Measurements from ENCODE around the gene ARHGAP21.
A peak's percentile ranks its signal among the peaks of the same experiment; 100 is the strongest.
"Not testable (repeated sequence)": the region's sequence is repeated elsewhere in the genome, so short reads cannot be mapped to it uniquely, and the experiment has no call there.

ARHGAP21 gene

DNA sequence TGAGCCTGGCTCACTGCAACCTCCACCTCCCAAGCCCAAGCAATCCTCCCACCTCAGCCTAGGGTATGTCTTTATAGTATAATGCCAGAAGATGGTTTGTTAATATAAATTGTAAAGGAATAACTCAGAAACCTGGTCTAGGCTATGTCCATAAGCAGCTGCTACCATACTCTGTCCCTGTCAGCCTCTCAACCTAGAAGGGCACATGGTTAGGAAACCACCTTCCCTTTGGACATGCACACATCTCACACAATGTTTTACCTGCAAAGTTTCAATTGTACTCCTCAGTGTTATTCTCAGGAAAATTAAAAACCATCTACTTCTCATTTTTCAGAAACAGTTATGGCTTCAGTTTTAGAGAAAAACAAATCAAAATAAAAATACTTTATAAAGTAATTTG is 40.1 kb downstream of the ARHGAP21 start:
- no peak for DNase-seq

DNA sequence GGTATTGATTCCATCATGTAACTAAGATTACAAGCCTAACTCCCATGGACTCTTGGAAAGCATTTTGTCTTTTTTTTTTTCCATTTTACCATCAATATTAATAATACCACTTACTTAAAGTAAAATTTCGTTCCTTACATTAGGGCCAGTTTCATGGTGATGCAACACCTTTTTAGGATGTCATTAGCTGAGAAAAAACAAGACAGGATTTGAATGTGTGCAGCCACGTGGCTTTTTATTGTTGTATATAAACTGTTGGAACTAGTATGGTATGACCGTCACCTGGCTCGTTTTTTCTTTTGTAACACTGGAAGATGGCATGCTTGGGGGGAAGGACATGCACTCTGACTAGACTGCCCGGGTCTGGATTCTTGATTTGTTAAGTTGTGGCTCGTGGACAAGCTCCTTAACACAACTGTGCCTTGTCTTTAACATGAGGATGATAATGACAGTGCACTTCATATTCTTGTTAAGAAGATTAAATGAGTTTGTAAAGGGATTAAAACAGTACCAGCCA is 42.1 kb downstream of the ARHGAP21 start:
- DNase-seq: no peak

DNA sequence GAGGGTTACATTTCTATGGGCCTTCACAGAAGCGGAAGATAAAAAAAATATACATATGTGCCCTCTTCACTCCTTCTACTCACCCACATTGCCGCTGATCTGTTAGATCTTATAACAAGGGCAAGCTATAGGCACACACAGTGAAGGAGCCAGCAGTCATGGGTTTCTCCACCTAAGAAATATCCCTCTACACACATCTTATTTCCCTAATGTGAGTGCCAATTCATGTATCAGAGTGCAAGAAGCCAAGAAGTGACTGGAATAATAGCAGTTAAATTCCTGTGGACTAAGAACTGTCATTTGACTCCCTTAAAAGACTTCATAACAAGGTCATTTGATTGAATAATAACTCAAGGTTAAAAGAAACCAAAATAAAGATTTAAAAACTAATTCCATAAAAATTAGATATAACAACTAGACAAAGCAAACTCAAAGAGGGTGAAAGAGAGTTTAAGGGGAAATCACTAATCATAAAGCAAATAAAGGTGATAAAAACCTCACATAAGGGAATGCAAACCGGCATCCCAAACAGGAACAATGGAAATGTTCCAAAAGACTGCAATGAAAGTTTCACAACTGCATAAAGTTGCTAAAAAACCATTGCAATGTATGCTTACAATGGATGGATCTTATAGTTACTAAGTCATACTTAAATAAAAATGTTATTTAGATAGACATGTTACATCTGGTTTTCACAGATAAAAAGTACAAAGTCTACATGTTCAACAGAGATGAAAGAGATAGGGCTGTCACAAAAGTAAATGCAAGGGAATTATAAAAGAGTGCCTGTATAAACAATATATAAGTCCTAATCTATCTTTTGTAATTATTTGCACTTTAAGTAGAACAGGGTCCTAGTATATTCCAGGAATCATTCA is 42.8 kb downstream of the ARHGAP21 start:
- peak; percentile 36 for DNase-seq

DNA sequence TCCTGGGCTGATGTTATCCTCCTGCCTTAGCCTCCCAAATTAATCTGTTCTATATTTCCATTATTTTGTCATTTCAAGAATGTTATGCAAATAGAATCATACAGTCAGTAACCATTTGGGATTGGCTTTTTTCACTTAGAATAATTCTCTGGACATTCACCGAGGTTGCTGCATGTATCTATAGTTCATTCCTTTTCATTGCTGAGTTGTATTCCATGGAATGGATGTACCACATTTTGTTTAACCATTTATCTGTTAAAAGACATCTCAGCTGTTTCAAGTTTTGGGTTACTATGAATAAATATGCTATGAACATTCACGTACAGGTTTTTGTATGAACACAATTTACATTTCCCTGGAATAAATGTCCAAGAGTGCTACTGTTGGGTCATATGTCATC is 44.9 kb downstream of the ARHGAP21 start:
- DNase-seq: no peak

DNA sequence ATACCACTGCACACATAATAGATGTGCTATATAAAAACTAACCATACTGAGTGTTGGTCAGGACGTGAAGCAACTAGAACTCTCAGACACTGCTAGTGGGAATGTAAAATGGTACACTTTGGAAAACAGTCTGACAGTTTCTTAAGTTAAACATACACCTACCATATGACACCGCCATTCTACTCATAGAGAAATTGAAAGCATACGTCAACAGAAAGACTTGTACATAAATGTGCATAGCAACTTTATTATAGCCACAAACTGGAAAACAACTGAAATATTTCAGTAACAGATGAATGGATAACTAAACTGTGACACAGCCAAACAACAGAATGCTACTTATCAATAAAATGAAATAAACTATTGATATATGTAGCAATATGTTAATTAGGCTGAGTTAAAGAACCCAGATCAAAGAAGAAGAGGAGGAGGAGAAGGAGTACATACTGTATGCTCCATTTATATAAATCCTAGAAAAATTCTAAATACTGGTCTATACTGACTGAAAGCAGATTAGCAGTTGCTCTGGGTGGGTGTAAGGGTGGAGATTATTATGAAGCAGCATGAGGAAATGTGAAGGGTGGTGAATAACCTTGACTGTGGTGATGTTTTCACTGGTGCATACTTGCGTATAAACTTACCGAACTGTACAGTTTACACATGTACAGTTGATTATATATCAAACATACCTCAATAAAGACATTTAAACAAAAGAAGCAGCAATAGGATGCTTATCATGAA is 48.6 kb downstream of the ARHGAP21 start:
- no peak for DNase-seq

DNA sequence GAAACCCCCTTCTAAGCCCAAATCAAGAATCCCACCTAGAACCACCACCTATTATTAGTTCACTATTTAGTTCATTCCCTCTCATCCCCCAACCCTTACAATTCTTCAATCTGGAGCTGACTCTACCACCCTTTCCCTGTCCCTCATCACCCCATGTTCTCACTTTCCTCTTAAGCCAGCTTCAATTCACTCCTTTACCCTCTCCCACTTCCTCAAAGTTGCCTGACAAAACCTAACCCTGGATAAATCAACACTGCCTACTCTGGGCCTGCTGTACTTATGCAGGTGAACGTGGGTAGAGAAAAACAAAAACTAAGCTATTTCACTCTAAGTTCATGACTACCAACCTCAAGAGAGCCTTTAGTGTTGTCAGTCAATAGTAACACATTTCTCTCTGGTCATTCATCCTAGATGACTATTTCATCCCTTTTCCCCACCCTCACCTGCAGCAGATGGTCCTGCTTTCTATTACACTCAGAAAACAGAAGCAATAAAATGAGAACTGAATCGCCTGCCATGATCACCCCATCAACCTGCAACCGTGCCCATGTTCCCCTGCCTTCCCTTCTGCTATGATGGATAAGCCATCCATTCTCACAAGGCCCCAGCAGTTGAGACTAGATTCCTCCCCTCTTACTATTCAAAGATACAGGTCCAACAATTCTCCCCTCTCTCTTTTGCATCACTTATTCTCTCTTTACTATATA is 52.6 kb downstream of the ARHGAP21 start:
- no peak for DNase-seq

DNA sequence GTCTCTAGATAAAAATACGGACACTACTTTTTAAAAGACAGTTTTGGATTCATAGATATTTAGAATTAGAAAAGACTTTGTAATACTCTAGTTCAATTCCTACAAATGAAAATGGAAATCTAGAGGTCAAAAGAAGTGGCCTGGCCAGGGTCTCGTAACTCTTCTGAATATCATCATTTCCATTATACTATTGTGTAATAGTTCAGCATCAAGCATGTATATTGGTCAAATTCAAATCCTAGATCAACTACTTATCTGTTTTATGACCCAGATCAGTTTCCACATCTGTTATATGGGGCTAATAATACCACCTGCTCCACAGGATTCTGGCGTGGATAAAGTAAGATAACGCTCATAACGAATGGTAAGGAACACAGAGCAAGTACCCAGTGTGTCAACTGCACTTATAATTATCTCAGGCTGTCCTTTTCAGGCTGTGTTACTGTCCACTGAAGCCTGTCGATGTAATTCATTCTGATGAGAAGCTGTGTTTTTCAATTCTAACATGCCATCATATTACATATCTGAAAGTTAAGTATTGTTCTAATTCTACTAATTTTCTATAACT is 54.3 kb downstream of the ARHGAP21 start:
- DNase-seq: no peak

DNA sequence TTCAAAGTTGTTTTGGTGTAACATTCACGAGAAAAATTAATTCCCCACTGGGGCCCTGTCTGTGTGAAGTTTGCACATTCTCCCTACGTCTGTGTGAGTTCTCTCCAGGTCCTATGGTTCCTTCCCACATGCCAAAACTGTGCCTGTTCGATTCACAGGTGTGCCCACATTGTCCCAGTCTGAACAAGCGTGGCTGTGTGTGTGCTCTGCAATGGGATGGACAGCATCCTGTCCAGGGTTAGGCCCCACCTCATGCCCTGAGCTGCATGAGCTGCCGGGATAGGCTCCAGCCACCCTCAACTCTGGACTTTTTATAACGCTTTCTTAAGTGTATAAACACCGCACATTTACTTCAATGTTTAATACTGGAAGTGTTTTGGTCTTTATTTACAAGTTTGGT is 55.4 kb downstream of the ARHGAP21 start:
- no peak for DNase-seq

DNA sequence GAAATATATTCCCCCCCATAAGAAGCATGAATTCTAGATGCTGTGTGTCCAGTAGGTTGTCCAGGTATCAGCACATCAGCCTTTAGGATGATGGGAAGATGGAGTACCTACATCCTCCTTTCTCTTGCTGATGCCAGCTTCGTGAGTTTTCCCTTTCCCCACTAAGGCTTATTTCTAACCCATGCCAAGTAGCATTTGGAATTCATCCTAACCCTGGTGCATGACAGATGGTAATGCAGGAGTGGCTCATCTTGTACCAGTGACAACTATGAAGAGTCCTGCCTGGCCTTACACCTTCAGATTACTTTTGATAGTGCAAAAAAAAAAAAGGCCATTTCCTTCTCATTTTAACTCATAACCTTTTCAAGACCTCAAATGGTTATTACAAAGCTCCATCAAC is 58.7 kb downstream of the ARHGAP21 start:
- DNase-seq: no peak

DNA sequence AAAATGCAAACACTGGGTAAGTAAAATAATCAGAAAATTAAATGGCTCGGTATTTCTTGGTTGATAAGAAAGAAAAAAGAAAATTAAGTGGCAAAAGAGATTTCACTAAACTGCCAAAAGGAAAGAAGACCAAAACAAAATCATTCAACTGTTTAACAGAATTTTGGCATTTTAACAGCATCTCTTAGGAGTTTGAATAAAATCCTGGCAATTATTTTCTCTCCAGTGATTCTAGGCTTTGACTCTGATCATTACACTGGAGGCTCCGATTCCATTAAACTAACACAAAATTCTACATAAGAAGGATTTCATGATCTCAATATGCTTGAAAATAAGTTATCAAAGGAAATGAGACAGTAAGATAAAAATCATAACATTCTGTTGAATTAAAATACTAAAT is 62.3 kb downstream of the ARHGAP21 start:
- DNase-seq: no peak

DNA sequence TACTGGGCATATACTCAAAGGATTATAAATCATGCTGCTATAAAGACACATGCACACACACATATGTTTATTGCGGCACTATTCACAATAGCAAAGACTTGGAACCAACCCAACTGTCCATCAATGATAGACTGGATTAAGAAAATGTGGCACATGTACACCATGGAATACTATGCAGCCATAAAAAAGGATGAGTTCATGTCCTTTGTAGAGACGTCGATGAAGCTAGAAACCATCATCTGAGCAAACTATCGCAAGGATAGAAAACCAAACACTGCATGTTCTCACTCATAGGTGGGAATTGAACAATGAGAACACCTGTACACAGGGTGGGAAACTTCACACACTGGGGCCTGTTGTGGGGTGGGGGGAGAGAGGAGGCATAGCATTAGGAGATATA is 65.4 kb downstream of the ARHGAP21 start:
- DNase-seq: not testable (repeated sequence)

DNA sequence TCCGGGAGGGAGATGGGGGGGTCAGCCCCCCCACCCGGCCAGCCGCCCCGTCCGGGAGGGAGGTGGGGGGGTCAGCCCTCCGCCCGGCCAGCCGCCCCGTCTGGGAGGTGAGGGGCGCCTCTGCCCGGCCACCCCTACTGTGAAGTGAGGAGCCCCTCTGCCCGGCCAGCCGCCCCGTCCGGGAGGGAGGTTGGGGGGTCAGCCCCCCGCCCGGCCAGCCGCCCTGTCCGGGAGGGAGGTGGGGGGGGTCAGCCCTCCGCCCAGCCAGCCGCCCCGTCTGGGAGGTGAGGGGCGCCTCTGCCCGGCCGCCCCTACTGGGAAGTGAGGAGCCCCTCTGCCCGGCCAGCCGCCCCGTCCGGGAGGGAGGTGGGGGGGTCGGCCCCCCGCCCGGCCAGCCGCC is 67.4 kb downstream of the ARHGAP21 start:
- DNase-seq: not testable (repeated sequence)

DNA sequence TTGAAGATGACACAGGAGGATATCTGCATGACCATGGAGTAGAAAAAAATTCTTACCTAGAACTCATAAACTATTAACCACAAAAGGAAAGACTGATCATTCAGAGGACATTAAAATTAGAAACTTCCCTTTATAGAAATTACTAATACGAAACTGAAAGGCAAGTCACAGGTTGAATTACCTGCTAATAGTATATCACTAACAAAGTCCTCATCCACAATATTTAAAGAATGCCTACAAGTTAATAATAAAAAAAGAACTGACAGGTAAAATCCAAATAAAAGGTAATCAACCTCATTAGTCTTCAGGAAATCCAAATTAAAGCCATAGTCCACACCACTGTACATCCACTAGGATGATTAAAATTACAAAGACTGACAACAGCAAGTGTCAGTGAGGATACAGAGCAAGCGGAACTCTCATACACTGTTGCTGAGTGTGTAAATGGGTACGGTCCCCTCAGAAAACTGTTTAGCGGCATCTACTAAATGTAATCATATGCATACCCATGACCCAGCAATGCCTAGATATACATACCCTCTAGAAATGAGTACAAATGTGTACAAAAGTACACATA is 71.2 kb downstream of the ARHGAP21 start:
- no peak for DNase-seq

DNA sequence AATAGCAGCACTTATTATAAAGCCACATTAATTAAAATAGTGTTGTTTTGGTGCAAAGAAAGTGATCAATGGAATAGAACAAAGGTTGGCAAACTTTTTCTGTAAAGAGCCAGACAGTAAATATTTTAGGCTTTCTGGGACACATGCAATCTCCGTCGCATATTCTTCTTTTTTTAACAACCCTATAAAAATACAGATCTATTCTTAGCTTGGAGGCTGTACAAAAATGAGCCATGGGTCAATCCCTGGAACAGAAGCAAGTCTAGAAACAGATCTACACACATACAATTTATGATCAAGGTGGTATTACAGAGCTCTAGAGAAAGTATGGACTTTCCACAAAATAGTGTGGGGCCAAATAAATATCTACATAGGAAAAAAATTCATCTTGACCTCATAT is 71.8 kb downstream of the ARHGAP21 start:
- DNase-seq: no peak

DNA sequence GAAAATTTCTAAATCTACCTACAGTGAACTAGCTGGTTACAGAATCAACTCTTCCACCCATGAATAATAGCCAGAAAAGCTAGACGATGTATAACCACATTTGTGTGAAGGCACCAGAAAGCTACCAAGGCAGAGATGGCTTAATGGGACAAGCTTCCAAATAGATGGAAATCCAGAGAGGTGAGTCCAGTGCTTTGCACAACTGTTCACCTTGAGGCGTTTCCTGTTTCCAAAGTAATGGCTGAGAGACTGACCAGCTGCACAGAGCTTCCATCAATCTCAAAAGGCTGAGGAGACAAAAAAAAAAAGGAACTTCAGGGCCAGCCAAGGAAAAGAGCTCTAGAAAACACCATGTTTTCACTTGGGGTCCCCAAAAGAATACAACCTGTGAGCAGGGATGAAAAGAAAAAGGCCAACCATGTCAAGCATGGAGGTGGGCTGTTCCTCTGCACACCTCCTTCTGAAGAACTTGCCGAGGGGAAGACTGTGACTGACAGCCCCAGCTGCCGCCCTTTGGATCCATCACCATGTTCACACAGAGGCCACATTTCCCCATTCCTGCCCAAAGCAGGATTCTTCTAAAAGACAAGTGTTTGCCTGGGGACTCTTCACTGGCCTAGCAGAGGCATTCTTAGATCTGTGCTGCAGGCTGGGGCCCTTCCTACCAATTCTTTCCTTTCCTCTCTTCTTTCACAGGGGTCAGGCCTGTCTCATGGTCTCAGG is 72.9 kb downstream of the ARHGAP21 start:
- DNase-seq: no peak

DNA sequence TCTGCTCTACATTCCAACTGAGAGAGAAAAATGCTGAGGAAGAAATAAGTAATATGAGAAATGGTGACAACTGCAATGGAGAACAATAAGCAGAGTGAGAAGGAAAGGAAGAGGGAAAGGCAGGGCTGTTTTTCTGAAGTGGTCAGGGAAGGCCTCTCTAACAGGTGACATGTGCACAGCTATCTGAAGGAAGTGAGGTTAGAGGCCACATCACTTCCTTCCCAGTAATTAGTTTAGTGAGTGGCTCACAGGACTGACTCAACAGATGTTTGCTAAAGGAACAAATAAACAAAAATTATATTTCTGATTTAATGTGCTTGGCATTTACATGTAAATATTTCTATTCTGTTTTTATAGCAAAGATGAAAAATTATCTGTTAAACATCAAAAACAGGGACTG is 77.9 kb downstream of the ARHGAP21 start:
- no peak for DNase-seq

DNA sequence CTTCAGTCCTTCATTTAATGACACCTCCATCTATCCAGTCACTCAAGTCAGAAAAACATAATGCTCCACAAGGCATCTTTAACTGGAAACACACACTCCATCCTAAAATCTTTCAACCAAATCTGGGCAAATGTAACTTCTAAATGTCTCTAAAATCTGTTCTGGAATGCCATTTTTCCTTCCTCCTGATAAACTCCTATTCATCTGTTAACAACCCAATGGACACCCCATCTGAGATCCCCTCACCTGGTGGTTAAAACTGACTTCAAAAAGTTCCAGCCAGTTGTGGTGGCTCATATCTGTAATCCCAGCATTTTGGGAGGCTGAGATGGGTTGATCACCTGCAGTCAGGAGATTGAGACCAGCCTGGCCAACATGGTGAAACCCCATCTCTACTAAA is 78.7 kb downstream of the ARHGAP21 start:
- no peak for DNase-seq

DNA sequence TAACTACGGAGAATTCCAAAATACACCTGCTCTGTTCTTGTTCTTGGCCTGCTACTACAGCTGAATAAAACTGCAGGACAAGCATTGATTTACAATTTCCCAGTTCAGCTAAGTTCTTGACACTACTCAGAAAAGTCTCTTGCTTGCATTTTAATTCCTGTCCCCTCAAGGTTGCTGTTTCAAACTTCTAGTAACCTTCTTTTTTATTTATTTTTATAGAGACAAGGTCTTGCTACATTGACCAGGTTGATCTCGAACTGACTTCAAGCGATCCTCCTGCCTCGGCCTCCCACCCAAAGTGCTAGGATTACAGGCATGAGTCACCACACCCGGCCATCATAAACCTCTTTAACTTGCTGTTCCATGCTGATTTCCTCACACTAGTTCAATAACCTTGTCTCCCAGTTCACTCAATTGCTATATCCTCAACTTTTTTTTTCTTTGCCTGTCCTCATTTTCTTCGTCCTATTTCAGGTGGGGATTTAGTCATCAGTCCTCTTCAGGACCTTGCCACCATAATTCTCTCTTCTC is 79.9 kb downstream of the ARHGAP21 start:
- no peak for DNase-seq

DNA sequence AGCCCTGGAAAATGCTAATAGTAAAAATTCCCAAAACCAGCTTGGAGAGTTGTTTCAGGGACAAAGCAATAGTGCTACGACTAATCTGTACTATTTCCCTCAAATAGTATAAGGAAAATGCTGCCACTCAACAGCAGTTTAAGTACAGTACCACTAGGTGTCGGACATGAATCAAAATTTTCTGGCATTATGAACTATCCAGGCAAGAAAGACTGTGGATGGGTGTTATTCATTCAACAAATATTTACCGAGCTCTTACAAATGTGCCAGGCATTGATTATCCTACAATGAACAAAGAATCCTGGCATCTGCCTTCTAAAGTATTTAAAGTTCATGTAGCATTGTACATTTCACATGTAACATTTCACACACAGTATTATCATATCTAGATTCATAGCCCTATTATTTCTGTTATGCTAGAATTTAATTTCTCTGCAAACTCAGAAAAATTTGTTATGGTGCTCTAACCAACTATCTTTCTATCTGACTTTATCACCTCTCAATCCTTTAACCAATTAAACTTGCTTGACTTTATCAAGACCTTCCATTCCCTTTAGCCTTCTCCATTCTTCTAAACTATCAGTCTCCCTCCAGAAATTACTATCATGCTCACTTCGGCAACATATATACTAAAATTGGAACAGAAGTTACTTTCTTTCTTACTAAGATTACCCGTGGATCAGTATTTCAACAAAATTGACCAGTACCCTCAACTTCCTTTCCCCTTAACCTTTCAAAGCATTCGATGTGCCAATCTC is 80.6 kb downstream of the ARHGAP21 start:
- DNase-seq: peak; percentile 86

DNA sequence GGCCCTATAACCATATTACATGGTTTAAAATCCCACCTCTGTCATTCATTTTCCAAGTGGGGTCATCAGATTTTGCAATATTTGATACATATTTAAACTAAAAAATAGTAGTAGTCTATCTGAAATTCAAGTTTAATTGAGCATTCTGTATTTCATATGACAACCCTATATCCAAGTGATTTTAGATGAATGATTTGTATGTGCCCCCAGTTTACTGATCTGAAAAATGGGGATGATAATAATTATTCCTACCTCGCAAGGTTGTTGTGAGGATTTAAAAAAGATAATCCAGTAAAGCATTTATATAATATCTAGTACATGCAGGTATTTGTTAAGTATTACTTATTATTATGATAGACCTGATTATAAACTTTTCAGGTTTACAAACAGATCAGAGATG is 84.6 kb downstream of the ARHGAP21 start:
- no peak for DNase-seq

DNA sequence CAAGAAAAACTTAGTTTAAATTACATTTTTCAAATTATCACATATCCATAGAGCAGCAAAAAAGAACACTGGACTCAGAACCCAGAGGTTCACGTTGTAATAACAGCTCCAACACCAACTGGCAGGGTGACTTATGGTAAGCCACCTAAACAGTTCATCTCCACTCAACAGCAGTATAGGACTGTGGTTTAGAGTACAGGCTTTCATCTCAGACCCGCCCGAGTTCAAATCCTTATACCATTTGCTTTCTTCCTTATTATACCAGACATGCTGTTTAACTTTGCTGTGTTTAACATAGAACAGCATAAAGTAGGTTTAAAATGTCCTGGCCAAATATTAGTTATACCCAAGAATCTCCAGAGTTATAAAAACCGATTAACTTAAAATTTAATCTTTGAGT is 97.9 kb downstream of the ARHGAP21 start:
- DNase-seq: no peak
